OCI-LY3 (cell line): Measurements from ENCODE around the gene DNAJC13.
A peak's percentile ranks its signal among the peaks of the same experiment; 100 is the strongest.

Experiments
- H2AFZ ChIP-seq: fragments of 200-600, 300-600 bp; shearing (Covaris generic); 2 replicates; pipeline ENCODE4 v1.6.0; 2014; ENCODE audit warnings: antibody characterized with exemption, low read depth, low read length
- H3K27ac ChIP-seq: fragments of 200-600, 300-600 bp; sonication (generic); 2 replicates; pipeline ENCODE4 v1.5.1; 2014; ENCODE audit warnings: mild to moderate bottlenecking, low read length, moderate library complexity, mixed read lengths
- H3K27me3 ChIP-seq: fragments of 200-600, 300-600 bp; sonication (generic); 2 replicates; pipeline ENCODE4 v1.6.1; 2014; ENCODE audit warnings: low read depth, low read length, mixed read lengths
- H3K36me3 ChIP-seq: fragments of 200-600, 300-600 bp; sonication (generic); replicated peaks from 2 replicates; pipeline ENCODE3; 2014; ENCODE audit warnings: low read depth, low read length, mixed read lengths
- H3K4me1 ChIP-seq: fragments of 300-600, 200-600 bp; sonication (generic); 2 replicates; pipeline ENCODE4 v1.6.1; 2014; ENCODE audit warnings: low read length, mixed read lengths
- H3K4me2 ChIP-seq: fragments of 200-600, 300-600 bp; sonication (generic); 2 replicates; pipeline ENCODE4 v1.6.1; 2014; ENCODE audit warnings: low read length, mixed read lengths
- H3K4me3 ChIP-seq: fragments of 300-600, 200-600 bp; sonication (generic); 2 replicates; pipeline ENCODE4 v1.5.1; 2014; ENCODE audit warnings: antibody characterized with exemption, mild to moderate bottlenecking, low read length, moderate library complexity
- H3K79me2 ChIP-seq: fragments of 300-600, 200-600 bp; shearing (Covaris generic); 2 replicates; pipeline ENCODE4 v1.6.1; 2014; ENCODE audit warnings: mild to moderate bottlenecking, low read length, mixed read lengths
- H3K9ac ChIP-seq: fragments of 300-600, 200-600 bp; shearing (Covaris generic); 2 replicates; pipeline ENCODE4 v1.6.0; 2014; ENCODE audit warnings: mild to moderate bottlenecking, low read length, moderate library complexity
- H3K9me3 ChIP-seq: fragments of 200-600, 300-600 bp; shearing (Covaris generic); 2 replicates; pipeline ENCODE4 v1.6.1; 2014; ENCODE audit warnings: low read length, mixed read lengths; ENCODE audit not compliant: insufficient read depth
- H4K20me1 ChIP-seq: fragments of 200-600, 300-600 bp; sonication (generic); 2 replicates; pipeline ENCODE4 v1.6.1; 2016; ENCODE audit warnings: low read length, mixed read lengths; ENCODE audit not compliant: insufficient read depth
- CTCF ChIP-seq: fragments of 200-600, 300-600 bp; sonication (generic); IDR thresholded peaks from 2 replicates; pipeline ENCODE4 v1.5.1; 2014; ENCODE audit warnings: antibody characterized with exemption, low read length, low read depth
- EZH2phosphoT487 ChIP-seq: fragments of 200-600 bp; shearing (Covaris generic); IDR thresholded peaks from 2 replicates; pipeline ENCODE4 v1.6.1; 2018; ENCODE audit warnings: antibody characterized with exemption, mixed run types, low read depth

Gene DNAJC13

DNA sequence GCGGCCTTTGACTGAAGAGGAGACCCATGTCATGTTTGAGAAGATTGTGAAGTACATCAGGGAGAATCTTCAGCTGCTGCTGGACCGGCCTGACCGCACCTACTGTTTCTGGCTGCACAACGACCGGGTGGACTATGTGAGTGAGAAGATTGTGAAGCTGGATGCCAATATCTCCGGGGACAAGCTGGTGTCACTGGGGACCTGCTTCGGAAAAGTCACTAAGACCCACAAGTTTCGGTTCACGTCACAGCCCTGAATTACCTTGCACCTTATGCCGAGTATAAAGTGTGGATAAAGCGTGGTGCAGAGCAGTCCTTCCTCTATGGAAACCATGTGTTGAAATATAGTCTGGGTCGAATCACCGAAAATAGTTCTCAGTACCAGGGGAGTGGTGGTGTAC is 16.0 kb upstream of the DNAJC13 start:
- Histone ChIP-seq H3K27me3 (peaks cover 20% of the 10 kb centered on the region; the same call in 1 of the 2 replicates), H3K27ac (no peak overlapping the region), H3K4me3 (peak overlapping the region; percentile 36), H3K4me2 (peak overlapping the region; percentile 70), H3K79me2 (no peaks in the 10 kb centered on the region), H2AFZ (no peak overlapping the region), H3K9ac (no peak overlapping the region), H3K36me3 (no peaks in the 10 kb centered on the region), H4K20me1 (no peaks in the 10 kb centered on the region), H3K9me3 (no peaks in the 10 kb centered on the region), H3K4me1 (peaks cover 30% of the 10 kb centered on the region)
- no peak for TF ChIP-seq EZH2phosphoT487
- no peak for TF ChIP-seq CTCF

GRCh38 chr3:132404276-132404675 is 13.0 kb upstream of the DNAJC13 start:
- TF ChIP-seq EZH2phosphoT487 (no peak), CTCF (no peak)
- Histone ChIP-seq H2AFZ (no peak overlapping the region), H3K36me3 (no peaks in the 10 kb centered on the region), H3K79me2 (no peaks in the 10 kb centered on the region), H3K4me2 (no peak overlapping the region), H3K9me3 (no peaks in the 10 kb centered on the region), H3K27ac (no peak overlapping the region), H3K9ac (no peak overlapping the region), H3K27me3 (peaks cover 24% of the 10 kb centered on the region; the same call in 1 of the 2 replicates), H4K20me1 (no peaks in the 10 kb centered on the region), H3K4me3 (no peak overlapping the region), H3K4me1 (peaks cover 41% of the 10 kb centered on the region)

GRCh38 chr3:132405188-132405587 is 12.1 kb upstream of the DNAJC13 start:
- H3K4me2 ChIP-seq: peak overlapping the region; percentile 58
- peak overlapping the region; percentile 27; the same call in 1 of the 2 replicates for H3K4me3 ChIP-seq
- H3K4me1 ChIP-seq: peaks cover 34% of the 10 kb centered on the region
- H3K79me2 ChIP-seq: no peaks in the 10 kb centered on the region
- H3K27me3 ChIP-seq: peaks cover 25% of the 10 kb centered on the region; the same call in 1 of the 2 replicates
- no peaks in the 10 kb centered on the region for H3K36me3 ChIP-seq
- H3K9ac ChIP-seq: no peak overlapping the region
- no peak overlapping the region for H3K27ac ChIP-seq
- H3K9me3 ChIP-seq: no peaks in the 10 kb centered on the region
- no peak overlapping the region for H2AFZ ChIP-seq
- H4K20me1 ChIP-seq: no peaks in the 10 kb centered on the region
- no peak for TF ChIP-seq CTCF
- no peak for TF ChIP-seq EZH2phosphoT487

DNA sequence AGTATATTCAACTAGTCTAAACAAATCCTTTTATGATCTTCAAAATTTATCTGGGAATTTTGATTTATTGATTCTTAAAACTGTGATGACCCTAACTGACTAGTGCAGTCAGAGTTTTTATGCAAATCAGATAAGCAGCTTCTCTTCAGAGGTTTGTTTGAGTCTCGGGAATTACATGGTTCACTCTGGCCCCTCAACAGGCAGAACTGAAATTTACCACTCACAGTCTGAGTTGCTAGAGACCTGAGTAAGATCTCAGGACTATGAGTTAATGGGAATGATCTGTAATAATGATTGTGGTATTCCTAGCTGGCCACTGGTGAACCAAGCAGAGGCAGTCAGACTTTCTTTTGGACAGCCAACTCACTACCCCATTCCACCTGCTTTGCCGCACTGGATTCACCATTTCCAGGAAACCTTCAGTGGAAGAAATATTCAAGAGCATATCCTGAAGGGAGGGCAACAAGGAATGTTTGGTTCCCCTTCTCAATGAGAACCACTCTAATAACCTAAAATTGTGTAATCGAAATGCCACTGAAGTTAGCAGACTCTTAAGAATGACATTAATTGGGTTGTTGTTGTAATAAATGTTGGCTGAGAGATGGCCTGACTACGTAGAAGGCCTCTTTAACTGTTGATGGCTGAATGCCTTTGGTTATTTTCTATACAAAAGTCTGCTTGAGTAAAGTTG is 11.5 kb upstream of the DNAJC13 start:
- Histone ChIP-seq H2AFZ (no peak overlapping the region), H3K9me3 (no peaks in the 10 kb centered on the region), H3K27ac (no peak overlapping the region), H3K4me1 (peaks cover 34% of the 10 kb centered on the region), H3K27me3 (peaks cover 26% of the 10 kb centered on the region; the same call in 1 of the 2 replicates), H3K36me3 (no peaks in the 10 kb centered on the region), H3K9ac (no peak overlapping the region), H3K4me2 (peak overlapping the region; percentile 58), H3K4me3 (peak overlapping the region; percentile 27; the same call in 1 of the 2 replicates), H3K79me2 (no peaks in the 10 kb centered on the region), H4K20me1 (no peaks in the 10 kb centered on the region)
- no peak for TF ChIP-seq EZH2phosphoT487
- no peak for TF ChIP-seq CTCF
